Ammon's horn (tissue), 1 donor: ENCODE results near the gene MTMR3.
A peak's percentile ranks its signal among the peaks of the same experiment; 100 is the strongest.

Experiments
- DNase-seq: peaks from one replicate; pipeline ENCODE4 v3.0.0-alpha.2; 2016; ENCODE audit warnings: low spot score

Gene MTMR3

GRCh38 chr22:30027169-30027568, 144.2 kb downstream of the MTMR3 start:
- DNase-seq = no peak

GRCh38 chr22:30027791-30028190, 144.8 kb downstream of the MTMR3 start:
- no peak for DNase-seq

GRCh38 chr22:30028731-30029130, 145.8 kb downstream of the MTMR3 start:
- DNase-seq = peak; percentile 90

- no peak for DNase-seq
Measured at GRCh38 chr22:30029512-30029911, 146.5 kb downstream of the MTMR3 start.

GRCh38 chr22:30030329-30030728, 147.4 kb downstream of the MTMR3 start:
- no peak for DNase-seq

- no peak for DNase-seq
Measured at GRCh38 chr22:30031328-30031727, 148.4 kb downstream of the MTMR3 start.

- DNase-seq = no peak
Measured at GRCh38 chr22:30031764-30032455, 148.9 kb downstream of the MTMR3 start.

GRCh38 chr22:30033137-30033536, 150.2 kb downstream of the MTMR3 start:
- DNase-seq = no peak

GRCh38 chr22:30033901-30034300, 150.9 kb downstream of the MTMR3 start:
- no peak for DNase-seq

GRCh38 chr22:30036656-30037055, 153.7 kb downstream of the MTMR3 start:
- no peak for DNase-seq

- no peak for DNase-seq
Measured at GRCh38 chr22:30038219-30038618, 155.2 kb downstream of the MTMR3 start.

GRCh38 chr22:30040499-30041260, 157.7 kb downstream of the MTMR3 start:
- DNase-seq = no peak

GRCh38 chr22:30041475-30041874, 158.5 kb downstream of the MTMR3 start:
- no peak for DNase-seq

- no peak for DNase-seq
Measured at GRCh38 chr22:30041881-30042280, 158.9 kb downstream of the MTMR3 start.

- no peak for DNase-seq
Measured at GRCh38 chr22:30043161-30043560, 160.2 kb downstream of the MTMR3 start.

- no peak for DNase-seq
Measured at GRCh38 chr22:30044369-30044768, 161.4 kb downstream of the MTMR3 start.

- no peak for DNase-seq
Measured at GRCh38 chr22:30044881-30045493, 162.0 kb downstream of the MTMR3 start.

GRCh38 chr22:30045494-30045887, 162.5 kb downstream of the MTMR3 start:
- DNase-seq = no peak

GRCh38 chr22:30045901-30046715, 163.1 kb downstream of the MTMR3 start:
- DNase-seq = no peak

- no peak for DNase-seq
Measured at GRCh38 chr22:30046716-30047363, 163.9 kb downstream of the MTMR3 start.

- DNase-seq = no peak
Measured at GRCh38 chr22:30047364-30047738, 164.4 kb downstream of the MTMR3 start.

GRCh38 chr22:30048681-30049080, 165.7 kb downstream of the MTMR3 start:
- DNase-seq = no peak
